ENCODE results near the gene VDR. TPM values are rescaled to one million over a fixed set of nuclear protein-coding genes. Genes with fewer than 3 reads are reported as not detected.
"Not testable (repeated sequence)": the region's sequence is repeated elsewhere in the genome, so short reads cannot be mapped to it uniquely, and the experiment has no call there.

VDR gene
- total RNA-seq, 1 donor from 2014 or later = under 0.01 TPM

GRCh38 chr12:47811581-47812484 is 93.0 kb downstream of the VDR start:
- DNase-seq = peak; percentile 84

- no peak for DNase-seq
Measured at GRCh38 chr12:47811072-47811396, 93.8 kb downstream of the VDR start.

GRCh38 chr12:47809518-47809917 is 95.3 kb downstream of the VDR start:
- not testable (repeated sequence) for DNase-seq

GRCh38 chr12:47808574-47809365 is 96.0 kb downstream of the VDR start:
- peak; percentile 59 for DNase-seq

GRCh38 chr12:47808050-47808449 is 96.7 kb downstream of the VDR start:
- DNase-seq = peak; percentile 88

- no peak for DNase-seq
Measured at GRCh38 chr12:47807338-47807737, 97.5 kb downstream of the VDR start.

GRCh38 chr12:47805417-47805816 is 99.4 kb downstream of the VDR start:
- no peak for DNase-seq

- DNase-seq = no peak
Measured at GRCh38 chr12:47804171-47804570, 100.6 kb downstream of the VDR start.

- DNase-seq = no peak
Measured at GRCh38 chr12:47803191-47803875, 101.5 kb downstream of the VDR start.

- peak; percentile 55 for DNase-seq
Measured at GRCh38 chr12:47802312-47802711, 102.5 kb downstream of the VDR start.

- no peak for DNase-seq
Measured at GRCh38 chr12:47801904-47802246, 102.9 kb downstream of the VDR start.

GRCh38 chr12:47801170-47801903 is 103.5 kb downstream of the VDR start:
- DNase-seq = peak; percentile 69

GRCh38 chr12:47800582-47800981 is 104.2 kb downstream of the VDR start:
- DNase-seq = no peak

- DNase-seq = no peak
Measured at GRCh38 chr12:47799357-47799955, 105.3 kb downstream of the VDR start.

- no peak for DNase-seq
Measured at GRCh38 chr12:47798382-47798948, 106.3 kb downstream of the VDR start.

- DNase-seq = no peak
Measured at GRCh38 chr12:47797441-47797840, 107.4 kb downstream of the VDR start.

GRCh38 chr12:47795814-47796411 is 108.9 kb downstream of the VDR start:
- no peak for DNase-seq

GRCh38 chr12:47795121-47795813 is 109.5 kb downstream of the VDR start:
- no peak for DNase-seq

GRCh38 chr12:47794679-47795078 is 110.1 kb downstream of the VDR start:
- no peak for DNase-seq

GRCh38 chr12:47793015-47793681 is 111.6 kb downstream of the VDR start:
- no peak for DNase-seq
